HG03558 (cell line): ENCODE data around the gene LDB2.

Source experiments
- ATAC-seq: cut with Tn5 transposase; IDR thresholded peaks from one replicate; pipeline ENCODE4 v1.9.1; 2021; ENCODE audit warnings: moderate number of reproducible peaks; ENCODE audit not compliant: unreplicated experiment; ENCODE audit errors: extremely low read depth

LDB2 gene

DNA sequence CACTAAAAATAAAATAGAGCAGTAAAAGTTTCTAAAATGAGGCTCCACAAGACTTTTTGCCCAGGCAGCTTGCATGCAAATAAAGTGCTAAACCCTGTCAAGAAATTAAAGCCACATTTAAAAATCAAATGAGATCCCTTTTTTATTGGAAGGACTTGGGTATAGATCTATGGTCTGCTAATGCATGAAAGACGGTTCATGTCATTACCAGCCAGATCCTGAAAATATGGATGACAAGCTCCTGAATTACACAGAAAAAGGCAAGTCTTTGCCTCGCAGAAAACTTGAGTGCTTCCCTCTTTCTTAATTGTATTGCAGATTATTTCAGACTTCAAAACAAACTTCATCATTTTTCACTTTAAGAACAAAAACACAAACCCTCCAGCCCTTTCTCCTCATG lies 169.6 kb downstream of the LDB2 start:
- ATAC-seq, result no peak

DNA sequence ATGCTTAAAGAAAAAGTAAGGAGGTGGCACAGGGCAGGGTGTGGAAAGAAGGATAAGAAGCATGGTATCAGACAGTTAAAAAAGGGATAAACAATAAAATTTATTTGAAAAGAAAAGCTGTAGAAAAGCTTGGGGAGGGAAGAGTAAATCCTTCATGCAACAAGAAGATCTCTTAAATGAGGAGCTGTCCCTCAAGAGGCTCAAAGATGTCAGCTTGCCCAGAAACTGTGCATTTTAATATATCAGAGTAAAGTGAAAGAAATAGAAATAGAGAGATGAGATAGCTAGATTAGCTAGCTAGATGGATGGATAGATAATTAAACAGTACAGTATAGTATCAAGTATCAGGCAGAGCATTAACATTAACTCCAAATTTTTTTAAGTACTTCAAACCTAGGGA lies 170.3 kb downstream of the LDB2 start:
- ATAC-seq, result no peak

DNA sequence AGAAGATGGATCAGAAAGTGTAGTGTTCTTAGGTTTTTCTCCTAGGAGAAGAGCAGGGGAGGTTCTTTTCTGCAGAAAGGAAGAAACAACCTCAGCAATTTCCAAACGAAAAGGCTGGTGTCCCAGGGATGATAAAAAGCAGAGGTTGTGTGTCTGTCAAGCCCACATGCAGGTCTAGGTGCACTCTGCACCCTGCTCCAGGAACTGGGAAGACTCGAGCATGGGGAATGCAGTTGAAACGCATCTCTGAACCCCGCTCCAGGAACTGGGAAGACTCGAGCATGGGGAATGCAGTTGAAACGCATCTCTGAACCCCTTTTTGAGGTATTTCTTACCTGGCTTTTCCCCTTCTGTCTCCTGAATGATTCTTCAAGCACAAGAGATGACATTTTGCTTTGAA lies 171.2 kb downstream of the LDB2 start:
- ATAC-seq, result no peak

DNA sequence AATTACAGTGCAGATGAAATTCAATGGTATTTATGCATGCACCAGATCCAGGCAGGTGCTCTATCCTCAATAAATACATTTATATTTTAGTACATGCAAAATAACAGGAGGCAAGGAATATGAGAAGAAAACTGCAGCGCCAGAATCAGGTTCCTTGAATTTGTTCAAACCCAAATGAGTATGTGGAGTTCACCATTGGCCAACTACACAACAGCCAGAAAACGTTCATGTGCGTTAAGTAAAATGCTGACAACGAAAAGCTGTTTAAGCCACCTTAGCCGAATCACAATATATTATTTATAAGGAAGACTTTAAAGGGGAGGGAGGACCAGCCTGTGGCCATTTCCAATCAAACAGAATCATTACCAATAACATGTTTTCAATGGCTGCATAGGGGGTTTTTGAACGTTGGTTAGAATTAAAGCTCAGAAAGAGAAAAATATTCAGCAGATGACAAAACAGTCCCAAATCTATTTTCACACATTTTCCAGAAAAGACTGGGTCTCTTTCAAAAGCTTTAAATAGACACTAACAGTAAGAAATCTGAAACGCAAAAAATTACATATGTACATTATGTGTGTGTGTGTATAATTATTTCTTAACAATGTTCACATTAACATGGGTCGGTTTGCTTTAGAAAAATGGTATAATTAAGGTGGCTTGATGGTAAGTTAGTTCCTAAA lies 171.9 kb downstream of the LDB2 start:
- no peak for ATAC-seq

DNA sequence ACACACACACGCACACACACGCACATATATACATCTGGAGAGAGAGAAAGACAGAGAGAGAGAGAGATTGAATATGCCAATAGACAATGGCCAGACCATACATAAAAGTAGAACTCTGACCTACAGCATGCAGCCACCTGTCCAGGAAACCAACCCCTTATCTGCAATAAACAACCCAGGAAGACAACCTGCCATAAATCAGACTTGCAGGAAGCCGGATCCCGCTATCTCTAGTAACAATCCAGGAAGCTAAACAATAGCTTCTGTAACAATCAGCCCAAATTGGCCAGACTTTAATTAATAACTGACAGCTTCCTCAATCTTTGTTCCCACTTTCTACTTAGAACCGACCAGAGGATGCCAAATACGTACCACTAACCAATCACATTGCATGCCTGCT lies 173.2 kb downstream of the LDB2 start:
- no peak for ATAC-seq

DNA sequence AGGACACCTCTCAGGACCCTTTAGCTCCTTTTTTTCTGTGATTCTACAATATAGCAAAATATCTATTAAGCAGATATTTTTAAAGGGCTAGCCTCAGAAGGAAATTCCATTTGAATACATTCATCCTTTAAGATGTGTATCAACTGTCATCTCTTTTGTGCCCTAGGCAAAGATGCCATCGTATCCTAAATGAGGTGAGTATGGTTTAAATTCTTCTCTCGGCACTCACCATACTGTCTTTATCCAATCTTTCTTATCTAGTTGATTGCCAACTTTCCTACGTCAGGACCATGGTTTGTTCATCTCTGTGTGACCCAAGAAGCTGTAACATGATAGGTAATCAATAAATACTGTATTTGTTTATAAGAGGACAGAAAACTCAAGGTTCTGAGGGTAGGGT lies 176.0 kb downstream of the LDB2 start:
- ATAC-seq, result no peak

DNA sequence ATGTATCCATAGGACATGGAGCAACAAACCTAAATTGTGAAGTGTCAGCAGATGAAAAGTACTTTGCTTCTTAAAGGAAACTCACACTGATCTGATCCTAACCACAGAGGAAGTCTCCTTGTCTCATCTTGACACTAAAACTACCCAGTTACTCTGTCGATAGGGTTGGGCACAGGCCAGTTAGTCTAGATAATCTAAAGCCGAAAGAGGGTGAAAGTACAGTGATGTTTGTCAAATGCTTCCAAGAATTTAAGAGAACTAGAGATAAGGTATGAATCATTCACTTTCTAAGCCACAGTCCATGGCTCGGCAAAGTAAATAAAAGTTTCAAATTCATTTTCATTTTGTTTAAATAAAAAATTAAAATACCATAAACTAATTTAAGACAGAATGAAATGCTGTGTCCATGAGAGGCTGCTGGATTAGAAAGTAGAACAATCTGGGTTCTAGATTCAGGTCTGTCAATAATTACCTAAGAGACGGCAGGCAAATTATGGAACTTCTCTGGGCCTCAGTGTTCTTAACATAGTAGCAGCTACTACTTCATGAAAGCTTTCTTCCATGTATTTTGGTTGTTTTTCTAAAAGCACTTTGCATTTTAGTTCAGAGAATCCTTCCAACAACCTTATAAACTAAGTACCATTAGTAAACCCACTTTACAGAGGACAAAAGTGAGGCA lies 176.7 kb downstream of the LDB2 start:
- no peak for ATAC-seq

DNA sequence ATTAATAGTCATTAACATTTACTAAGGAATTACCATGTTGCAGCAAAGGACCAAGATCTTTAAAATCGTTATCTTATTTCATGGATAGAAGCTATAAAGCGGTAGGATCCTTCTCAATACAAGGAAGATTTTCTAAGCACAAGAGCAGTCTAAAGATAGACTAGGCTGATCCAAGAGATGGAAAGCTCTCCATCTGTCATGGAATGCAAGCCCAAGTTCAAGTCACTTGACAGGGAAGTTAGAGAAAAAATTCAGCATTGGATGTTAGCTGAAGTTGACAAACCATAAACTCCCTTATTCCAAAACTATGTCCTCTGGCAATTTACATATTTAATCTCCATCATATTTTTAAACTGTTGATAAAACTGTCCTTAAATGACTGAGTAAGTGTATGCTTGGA lies 177.7 kb downstream of the LDB2 start:
- no peak for ATAC-seq

DNA sequence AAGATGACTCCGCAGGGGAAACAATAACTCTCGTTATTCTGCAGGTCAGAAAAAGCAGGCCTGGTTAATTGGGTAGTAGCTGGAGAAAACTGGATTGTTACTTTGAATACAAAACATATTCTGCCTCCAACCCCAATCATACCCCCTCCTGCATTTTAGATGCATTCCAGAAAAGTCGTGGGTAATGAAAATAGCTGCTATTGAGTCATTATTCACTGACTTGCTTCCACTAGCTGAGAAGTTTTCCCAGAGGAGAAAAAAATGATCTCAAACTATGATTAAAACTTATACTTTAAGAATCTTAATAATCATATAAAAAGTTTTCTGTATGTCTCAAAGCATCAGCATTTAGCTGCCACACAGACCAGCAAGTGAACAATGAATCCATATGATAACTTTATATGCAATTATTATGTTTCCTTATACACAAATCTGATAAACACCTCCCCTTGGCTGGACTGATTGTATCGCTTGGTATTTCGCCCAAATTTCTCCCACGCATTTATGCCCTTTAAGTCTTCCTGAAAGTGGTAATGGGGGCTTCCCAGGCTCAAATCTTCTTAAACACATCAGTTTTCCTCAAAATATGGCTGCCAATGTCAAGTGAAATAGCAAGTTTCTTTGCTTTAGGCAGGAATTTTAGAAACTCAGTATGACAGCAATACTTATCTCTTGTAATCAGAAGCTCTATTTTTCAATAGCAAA lies 181.0 kb downstream of the LDB2 start:
- no peak for ATAC-seq

DNA sequence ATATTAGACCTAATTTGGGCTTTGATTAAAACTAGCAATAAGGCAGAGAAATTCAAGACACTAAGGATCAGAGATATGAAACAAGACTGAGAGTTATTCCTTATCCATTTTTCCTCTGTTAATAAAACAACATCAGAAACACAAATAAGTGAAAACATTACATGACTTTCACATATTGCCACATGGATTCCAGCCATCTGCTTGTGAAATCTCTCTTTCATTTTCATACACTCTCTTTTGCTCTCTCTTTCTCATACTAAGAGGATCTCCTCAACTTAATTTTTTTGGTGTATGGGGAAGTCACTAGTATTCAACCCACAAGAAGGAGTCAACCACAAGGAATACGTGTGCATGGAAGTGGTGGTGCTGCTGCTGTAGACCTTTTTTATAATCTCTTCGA lies 183.0 kb downstream of the LDB2 start:
- ATAC-seq, result no peak

DNA sequence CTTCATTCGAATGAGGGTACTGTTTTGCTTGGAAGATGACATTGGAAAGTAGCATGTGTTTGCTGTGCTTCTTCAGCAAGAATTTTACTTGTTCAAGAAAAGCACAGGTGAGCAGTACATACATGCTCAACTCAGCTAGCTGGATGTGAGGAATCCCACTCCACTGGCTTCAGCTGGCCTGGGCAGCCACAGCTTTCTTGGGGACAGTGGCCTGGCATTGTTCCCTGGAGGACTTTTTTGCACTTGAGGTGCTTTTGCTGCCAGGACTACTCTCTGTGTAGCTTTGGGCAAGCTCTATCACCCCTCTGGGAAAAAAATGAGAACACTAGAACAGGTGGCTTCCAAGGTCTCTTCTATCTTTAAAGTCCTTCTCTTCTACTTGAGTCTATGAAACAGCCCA lies 184.3 kb downstream of the LDB2 start:
- ATAC-seq, result no peak

DNA sequence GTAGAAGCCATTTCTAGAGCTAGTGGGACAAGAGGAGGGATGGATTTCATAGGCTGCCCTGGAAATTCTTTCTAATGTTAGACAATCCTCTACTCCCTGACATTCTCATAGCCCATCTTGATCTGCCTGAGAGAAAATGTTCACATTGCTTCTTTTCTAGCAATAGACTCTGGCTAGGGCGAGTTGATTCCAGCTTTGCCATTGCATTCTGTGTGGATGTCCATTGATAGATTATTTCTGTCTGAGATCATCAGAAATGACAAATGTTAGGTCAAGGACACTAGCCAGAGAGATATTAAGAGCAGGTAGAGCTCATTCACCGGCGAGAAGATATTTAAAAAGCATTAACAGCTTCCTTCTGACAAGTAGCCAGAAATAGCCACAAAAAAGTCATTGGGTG lies 184.7 kb downstream of the LDB2 start:
- ATAC-seq, result no peak

DNA sequence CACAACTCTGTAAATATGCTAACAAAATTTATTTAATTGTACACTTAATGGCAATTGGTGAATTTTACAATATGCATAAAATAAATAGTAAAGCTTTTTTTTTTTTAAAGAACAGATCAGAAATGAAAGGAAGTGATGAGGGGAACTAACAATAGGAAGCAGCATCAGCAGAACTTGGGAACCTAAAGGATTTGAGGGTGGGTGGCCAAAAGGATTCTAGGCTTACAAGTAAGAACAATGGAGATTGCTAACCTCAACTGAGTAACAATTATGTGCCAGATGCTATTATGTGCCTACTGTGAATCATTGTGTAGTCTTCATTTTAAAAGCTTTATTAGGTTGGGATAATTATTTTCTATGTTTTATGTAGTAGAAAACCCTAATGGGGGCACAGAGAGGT lies 185.2 kb downstream of the LDB2 start:
- ATAC-seq, result no peak

DNA sequence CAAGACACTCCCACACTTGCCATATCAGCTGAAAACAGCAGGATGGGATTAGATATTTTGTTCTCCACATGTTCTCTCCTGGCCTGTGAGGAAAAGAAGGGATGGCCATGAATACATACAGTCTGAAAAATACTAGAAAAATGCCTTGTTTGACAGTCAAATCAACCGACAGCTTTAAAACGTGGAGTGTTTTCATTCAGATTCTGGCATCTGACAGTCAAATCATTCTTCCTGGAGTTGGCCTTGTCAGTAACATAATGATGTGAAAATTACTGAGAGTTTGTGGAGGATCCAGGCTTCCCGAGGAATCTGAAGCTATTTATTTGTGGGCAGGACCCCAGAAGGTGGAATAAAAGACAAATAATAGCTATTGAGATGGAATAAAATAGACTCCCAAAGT lies 188.2 kb downstream of the LDB2 start:
- ATAC-seq, result no peak

DNA sequence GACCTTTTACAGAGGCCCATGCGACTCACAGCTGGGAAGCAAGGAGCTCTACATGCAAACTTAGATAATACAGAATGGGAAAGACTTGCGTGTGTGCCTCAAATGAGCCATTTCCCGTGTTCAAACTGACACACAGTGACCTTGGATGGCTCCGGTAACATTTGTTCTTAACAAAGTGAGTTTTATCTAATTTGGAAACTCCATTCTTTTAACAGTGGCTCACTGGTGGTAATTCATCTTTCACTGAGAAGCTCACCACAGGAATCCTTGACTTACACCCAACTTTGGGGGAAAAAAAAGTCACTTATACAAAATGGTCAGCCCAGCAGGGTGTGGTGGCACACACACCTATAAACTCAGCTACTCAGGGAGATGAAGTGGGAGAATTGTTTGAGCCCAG lies 190.6 kb downstream of the LDB2 start:
- ATAC-seq, result no peak

DNA sequence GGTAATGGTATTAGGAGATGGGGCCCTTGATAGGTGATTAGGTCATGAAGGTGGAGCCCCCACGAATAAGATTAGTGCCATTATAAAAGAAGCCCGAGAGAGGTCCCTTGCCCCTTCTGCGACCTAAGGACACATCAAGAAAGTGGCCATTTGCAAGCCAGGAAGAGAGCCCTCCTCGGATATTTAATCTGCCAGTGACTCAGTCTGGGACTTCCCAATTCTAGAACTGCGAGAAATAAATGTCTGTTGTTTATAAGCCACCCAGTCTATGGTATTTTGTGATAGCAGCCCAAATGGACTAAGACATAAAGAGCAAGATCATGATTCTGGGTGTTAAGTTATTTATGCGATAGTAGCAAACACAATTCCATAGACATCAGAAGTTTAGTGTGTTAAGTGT lies 192.2 kb downstream of the LDB2 start:
- no peak for ATAC-seq

DNA sequence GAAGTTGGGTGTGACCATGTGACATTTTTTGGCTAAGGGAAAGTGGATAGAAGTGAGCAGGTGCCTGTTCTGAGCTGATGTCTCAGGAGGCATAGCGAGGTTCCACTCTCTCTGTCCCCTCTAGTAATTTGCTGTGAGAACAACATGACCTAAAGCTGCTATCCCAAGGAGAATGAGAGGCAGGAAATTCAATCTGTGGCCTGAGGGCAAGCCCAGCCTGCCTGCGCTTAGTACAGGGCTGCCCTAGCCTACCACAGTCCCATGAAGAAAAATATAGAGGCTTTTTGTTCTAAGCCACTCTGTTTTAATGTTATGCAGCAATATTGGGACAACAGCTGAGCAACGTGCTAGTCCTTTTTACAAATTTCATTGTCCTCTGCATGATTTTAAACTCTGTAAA lies 193.1 kb downstream of the LDB2 start:
- ATAC-seq, result no peak

DNA sequence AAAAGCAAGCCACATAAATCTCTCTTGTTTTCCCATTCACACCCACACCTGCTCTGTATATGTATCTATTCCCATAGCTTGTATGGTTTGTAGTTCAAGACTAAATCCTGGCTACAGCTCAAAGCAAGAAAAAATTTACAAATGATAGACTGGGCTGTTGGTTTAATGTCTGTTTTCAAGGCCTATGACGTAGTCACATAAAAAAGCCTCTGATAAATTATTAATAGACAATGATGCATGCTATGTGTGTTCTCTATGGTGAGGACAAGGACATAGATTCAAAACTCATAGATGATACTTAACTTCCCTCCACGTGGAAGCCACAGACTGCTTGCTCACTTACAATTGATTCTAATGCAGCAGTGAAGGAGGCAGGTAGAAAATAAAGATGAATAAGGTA lies 194.0 kb downstream of the LDB2 start:
- ATAC-seq, result no peak

DNA sequence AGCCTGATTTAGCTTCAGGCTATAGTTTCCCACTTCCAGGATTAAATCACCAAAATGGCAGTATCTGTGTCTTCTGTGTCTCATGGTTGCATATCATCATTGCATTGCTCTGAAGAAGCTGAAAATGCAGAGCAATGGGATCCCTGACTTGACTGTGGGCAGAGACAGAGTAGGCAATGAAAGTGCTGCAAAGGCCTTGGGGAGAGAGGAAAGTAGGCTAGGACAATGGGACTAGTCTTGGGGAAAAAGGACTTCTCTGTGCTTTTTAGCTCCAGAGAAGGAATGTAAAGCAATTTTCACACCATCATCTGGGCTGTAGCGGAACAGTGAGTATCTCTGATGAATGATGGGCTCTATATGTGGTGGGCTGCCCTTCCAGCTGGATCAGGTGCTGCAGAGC lies 202.5 kb downstream of the LDB2 start:
- no peak for ATAC-seq

DNA sequence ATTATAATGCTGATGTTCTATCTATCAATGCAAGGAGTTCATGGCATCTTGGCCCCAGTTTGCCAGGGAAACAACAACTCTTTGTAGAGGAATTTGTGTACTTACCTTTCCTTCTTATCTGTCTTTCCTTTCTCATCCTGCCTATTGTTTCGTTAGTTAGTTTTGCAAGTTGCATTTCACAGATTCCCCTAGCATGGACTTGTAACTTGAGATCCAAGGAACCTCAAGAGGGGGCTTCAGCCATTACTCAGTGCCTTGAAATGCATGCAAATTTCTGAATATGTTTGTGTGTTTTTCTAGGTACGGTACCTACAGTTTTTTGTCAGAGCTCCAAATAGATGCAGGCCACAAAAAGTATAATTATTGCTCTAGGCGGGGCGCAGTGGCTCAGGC lies 203.6 kb downstream of the LDB2 start:
- no peak for ATAC-seq

DNA sequence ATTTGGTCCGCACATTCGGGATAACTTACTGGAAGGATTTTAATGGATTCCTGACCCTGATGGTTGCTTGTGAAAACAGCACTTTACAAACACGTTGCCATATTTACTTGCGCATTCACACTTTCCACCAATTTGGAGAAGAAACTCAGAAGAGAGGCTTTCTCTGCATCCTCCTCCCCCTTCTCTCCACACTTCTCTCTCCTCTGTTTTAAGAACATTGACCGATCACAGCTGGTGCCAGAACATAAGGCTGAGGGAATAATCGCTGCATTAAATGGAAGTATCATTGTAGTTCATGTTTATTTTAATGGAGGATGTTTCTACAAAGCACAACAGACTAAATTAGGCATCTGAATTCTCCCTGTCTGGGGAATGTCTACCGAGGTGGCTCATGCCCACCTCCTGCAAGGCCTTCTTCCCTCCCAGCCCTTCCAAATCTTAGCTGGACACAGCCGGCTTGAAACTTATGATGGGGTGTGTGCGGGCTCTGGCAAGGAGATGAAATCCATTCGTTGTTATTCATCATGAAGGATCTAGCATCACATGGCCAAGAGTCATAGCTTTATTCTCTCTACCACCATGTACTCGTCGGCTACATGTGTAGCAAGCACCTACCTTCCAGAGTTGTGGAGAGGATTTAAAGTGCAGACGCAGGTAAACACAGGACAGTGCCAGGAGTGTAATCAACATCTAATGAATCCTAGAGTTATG lies 204.1 kb downstream of the LDB2 start:
- ATAC-seq, result no peak
